Sigmoid colon (tissue), 4 donors: Measurements from ENCODE around the gene GLRA2.

Experiments used
- EP300 ChIP-seq, 4 donors: sonication (generic); formaldehyde crosslinking; IDR thresholded peaks; one replicate each; pipeline ENCODE4 v1.6.1; 2017; ENCODE audit warnings: antibody characterized with exemption in 4 of 4
- TF ChIP-seq, protein P1 (sequence below), 4 experiments: fragments of 450-650 bp in 3 of 4; fragments of 200-600 bp in 1 of 4; IDR thresholded peaks; one replicate each; pipeline ENCODE4 v1.5.1; 2016 to 2019; ENCODE audit warnings: antibody characterized with exemption in 4 of 4, mild to moderate bottlenecking in 3 of 4, moderate library complexity in 2 of 4

GRCh38 chrX:14616836-14617235 lies 87.5 kb downstream of the GLRA2 start:
- TF ChIP-seq, protein P1, sequence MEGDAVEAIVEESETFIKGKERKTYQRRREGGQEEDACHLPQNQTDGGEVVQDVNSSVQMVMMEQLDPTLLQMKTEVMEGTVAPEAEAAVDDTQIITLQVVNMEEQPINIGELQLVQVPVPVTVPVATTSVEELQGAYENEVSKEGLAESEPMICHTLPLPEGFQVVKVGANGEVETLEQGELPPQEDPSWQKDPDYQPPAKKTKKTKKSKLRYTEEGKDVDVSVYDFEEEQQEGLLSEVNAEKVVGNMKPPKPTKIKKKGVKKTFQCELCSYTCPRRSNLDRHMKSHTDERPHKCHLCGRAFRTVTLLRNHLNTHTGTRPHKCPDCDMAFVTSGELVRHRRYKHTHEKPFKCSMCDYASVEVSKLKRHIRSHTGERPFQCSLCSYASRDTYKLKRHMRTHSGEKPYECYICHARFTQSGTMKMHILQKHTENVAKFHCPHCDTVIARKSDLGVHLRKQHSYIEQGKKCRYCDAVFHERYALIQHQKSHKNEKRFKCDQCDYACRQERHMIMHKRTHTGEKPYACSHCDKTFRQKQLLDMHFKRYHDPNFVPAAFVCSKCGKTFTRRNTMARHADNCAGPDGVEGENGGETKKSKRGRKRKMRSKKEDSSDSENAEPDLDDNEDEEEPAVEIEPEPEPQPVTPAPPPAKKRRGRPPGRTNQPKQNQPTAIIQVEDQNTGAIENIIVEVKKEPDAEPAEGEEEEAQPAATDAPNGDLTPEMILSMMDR (IDR thresholded peaks at IDR 0.05): no peak
- TF ChIP-seq EP300 (IDR thresholded peaks at IDR 0.05): no peak
